Measurements from ENCODE around the gene ATP10D.

The ATP10D gene

DNA sequence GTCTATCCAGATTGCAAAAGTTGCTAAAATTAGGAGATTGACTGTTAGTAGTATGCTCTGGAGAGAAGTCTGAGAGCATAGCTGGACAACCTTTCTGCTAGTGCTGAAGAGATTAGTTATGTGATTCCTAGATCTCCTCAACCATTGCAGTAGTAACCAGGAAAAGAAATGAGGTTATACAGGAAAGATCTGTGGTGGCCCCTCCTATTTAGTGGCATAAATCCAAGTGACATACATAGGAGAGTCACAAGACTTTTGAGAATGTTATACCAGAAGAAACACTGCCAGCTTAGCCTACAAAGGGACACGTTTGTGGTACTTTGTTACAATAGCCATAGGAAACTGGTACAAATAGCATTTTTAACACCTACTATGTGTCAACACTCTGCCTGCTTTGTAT lies 105.2 kb downstream of the ATP10D start:
- DNase-seq (ENCODE audit: low read depth in 2 of 2) = no peak

DNA sequence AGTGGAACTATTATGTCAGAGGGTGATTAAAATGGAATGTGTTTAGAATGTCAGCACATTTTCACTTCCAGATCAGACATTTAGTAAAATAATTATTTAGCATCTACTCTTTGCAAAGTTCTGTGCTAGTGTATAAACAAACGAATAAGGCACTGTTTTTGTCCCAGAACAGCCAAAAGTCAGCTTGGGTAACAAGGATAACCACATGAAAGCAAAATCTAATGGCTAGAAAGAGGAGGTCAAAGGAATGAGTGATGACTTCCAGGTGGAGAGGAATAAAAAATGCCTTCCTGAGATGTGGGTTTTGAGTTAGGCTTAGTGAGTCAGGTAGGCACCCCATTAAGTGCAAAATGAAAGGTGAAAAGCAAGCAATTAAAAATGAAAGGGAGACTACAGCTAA lies 112.6 kb downstream of the ATP10D start:
- DNase-seq (ENCODE audit: low read depth in 2 of 2) = no peak

DNA sequence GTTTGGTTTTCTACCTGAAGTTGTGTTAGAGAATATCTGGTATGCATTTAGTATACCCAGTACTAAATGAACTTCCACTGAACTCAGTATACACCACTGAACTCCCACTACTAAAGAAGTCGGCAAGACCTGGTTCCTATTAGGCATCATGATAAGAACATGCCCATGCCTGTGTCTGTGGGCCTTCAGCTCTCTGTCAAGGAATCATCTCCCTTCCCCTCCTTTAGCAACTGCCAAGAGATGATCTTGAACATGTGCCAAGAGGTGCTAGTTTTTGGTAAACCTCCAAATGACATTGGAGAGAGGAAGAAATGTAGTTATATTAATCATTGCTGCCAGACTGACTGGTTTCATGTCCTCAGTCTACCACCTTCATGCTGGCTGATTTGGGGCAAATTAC lies 113.2 kb downstream of the ATP10D start:
- no peak for DNase-seq (ENCODE audit: low read depth in 2 of 2)

DNA sequence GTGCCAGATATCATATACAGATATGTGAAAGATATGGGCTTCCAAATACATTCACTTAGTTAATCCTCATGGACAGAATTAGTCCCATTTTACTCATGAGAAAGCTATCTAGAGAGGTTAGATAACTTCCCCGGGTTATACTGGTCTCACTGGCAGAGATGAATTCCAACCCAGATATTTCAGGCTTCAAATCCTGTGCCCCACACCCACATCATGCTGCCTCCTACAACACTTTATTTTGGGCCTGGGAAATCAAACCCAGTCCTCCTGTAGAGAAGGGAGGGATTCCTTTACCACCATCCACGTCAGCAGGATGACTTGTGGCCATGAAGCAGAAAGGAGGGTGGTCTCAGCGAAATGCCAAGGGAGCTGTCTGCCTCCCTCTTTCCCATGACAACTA lies 113.8 kb downstream of the ATP10D start:
- no peak for DNase-seq (ENCODE audit: low read depth in 2 of 2)

DNA sequence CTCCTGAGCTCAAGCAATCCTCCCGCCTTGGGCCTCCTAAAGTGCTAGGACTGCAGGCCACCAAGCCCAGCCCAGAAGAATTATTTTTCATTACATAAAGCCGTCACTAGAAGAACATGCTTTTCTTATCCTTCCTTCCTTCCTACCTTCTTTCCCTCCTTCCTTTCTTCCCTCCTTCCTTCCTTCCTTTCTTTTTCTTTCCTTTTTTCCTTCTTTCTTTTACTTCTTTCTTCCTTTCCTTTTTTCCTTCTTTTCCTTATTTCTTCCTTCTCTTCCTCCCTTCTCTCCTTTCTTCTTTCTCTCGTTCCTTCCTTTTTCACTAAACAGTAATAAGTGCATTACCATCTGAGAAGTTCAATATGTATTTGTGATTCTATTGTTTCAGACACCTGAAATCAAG lies 121.4 kb downstream of the ATP10D start:
- DNase-seq (ENCODE audit: low read depth in 2 of 2) = no peak

DNA sequence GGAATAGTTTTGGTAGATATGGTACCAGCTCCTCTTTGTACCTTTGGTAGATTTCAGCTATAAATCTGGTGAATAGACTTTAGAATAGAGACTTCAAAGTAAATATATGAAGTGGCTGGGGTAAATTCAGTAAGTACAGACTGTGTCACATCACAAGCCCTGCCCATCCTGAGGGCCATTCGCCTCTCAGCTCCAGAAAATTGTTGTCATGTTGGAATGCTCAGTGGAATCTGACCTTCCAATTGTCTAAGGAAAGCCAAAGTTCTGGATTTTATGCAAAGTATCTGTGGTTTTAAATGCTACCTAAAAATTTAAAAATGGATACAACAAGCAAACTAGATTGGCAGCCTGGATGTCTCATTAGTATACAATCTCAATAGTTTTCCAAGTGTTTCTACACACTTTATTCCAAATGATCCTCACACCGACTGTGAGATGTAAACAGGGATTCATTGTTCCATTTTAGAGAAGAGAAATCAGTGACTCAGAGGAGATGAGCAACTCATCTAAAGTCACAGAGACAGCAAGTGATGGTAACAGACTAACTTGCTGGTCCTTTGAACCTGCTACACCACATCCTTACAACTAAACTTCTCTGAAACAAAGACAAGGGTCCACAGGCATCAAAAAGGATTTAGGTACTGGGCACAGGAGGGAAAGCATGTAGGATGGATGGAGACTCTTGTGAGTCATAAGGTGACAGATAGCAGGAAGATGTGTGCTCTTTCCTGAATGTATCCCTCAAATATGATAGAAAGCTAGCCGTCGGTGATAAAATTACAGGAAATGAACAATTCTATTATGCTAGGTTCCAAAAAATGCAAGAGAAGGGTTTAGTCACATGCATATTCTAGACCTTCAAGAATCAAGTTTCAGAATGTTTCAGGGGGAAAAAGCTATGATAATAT lies 127.3 kb downstream of the ATP10D start:
- no peak for DNase-seq (ENCODE audit: low read depth in 2 of 2)

DNA sequence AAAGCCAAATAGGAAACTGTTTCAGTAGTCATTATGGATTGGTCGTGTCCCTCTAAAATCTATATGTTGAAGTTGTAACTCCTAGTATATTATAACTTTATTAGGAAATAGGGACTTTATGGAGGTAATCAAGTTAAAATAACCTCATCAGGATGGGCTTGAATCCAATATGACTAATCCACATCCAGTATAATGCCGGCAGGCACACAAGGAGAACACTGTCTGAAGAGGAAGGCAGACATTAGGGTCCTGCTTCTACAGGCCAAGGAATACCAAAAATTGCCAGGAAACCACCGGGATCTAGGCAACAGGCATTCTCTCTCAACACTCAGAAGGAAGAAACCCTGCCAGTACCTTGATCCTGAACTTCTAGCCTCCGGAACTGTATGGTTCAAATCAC lies 130.3 kb downstream of the ATP10D start:
- no peak for DNase-seq (ENCODE audit: low read depth in 2 of 2)

DNA sequence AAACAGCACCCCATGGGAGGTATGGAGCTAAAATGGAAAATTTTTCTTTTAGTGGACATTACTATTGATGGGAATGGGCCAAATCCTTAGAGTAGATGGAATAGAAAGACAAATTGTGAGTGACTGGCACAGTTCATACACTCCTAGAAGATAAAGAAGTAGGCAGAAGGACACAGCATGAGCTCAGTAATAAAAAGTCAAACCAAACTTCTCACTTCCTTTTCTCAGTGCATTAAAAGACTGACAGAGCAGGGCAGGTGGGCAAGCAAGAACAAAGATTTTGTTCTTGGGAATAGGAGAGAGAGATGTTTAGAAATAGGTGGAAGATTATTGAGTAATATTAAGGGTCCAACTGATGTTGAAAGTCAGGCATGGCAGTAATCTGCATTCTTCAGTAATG lies 132.5 kb downstream of the ATP10D start:
- DNase-seq (ENCODE audit: low read depth in 2 of 2) = no peak

DNA sequence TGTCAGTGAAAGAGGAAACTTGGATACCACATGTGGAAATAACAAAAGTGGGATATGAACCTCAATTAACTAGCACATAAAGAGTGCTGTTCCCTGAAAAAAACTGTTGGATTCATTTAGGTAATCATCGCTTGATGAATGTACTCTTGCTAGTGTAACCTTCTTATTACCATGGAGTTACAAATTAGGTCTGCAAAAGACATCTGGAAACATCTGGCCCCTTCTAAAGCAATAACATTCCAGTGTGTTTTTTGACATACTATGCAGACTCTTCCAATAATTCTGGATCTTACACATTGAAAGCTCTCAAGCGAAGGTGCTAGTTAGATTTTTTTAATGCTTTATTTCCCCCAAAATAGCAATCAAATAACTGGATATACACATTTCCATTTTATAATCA lies 134.6 kb downstream of the ATP10D start:
- DNase-seq (ENCODE audit: low read depth in 2 of 2) = no peak

DNA sequence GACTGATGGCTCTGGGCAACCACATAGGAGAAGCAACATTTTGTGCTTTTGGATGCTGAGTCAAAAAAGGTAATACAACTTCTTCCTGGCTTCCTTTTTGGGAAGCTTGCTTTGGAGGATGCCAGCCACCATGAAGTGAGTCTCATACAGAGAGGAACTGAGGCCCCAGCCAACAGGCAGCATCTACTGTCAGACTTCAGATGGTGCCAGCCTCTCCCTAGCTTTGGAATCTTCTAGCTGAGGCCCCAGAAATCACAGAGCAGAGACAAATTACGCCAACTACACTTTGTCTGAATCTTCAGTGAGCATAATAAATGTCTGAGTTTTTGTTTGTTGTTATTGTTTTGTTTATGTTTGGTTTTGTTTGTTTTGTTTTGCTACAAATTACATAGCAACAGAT lies 136.1 kb downstream of the ATP10D start:
- no peak for DNase-seq (ENCODE audit: low read depth in 2 of 2)

DNA sequence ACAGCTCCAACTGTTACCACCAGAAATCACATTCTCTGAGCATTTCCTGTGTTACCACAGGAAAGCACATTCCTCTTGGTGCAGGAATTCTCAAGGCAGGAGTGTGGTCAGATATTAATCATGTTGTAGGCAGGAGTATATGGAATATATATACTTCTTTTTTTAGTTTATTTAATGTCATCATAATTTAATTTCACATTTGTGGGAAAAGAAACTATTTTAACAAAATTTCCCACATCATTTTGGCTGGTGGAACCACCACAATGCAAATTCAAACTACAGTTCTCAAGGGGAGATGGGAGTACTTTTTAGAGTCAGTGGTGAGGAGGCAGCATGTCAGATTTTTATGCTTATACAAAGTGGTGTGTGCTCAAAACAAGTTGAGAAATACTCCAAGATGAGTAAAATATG lies 139.0 kb downstream of the ATP10D start:
- no peak for DNase-seq (ENCODE audit: low read depth in 2 of 2)

DNA sequence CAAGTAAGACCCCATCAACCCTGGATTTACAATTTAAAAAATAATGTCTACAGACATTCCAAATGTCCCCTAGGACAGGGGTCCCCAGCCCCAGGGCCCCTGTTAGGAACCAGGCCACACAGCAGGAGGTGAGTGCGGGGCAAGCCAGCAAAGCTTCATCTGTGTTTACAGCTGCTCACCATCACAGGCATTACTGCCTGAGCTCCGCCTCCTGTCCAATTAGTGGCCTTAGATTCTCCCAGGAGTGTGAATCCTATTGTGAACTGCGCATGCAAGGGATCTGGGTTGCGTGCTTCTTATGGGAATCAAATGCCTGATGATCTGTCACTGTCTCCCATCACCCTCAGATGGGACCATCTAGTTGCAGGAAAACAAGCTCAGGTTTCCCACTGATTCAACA lies 146.1 kb downstream of the ATP10D start:
- DNase-seq (ENCODE audit: low read depth in 2 of 2) = no peak

DNA sequence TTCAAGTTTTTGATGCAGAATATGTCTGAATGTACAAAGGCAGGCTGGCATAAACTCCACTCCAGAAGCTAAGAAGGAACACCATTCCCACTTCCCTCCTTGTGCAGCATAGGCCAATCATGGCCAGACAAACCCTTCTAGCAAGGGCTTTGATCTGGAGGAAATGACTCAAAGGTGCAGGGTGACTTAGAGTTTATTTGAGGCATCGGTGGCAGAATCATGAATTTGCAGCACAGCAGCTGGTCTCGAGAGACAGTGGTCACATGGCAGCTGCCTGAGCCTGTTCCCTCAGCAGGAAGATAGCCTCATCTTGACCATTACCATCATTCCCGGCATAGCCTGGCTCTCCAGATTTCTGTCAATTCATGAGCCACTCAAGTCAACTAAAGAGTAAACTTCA lies 154.5 kb downstream of the ATP10D start:
- no peak for DNase-seq (ENCODE audit: low read depth in 2 of 2)

DNA sequence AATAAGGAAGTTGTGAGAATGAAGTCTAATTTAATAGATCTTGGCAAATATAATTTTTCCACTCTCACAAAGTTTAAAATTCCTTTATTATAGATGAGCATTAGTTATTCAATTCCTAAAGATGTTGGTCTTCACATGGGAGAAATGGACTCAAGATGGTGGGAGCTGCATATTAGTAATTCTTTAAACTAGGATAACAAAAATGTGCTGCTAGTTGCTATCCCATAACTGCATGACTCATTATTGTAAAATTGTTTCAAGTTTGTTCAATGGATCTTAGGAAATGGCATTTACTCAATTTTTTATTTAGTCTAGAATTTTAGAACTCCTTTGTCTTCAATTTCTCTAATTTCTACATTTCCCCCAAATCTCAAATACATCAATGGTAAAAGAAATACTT lies 155.8 kb downstream of the ATP10D start:
- DNase-seq (ENCODE audit: low read depth in 2 of 2) = no peak

DNA sequence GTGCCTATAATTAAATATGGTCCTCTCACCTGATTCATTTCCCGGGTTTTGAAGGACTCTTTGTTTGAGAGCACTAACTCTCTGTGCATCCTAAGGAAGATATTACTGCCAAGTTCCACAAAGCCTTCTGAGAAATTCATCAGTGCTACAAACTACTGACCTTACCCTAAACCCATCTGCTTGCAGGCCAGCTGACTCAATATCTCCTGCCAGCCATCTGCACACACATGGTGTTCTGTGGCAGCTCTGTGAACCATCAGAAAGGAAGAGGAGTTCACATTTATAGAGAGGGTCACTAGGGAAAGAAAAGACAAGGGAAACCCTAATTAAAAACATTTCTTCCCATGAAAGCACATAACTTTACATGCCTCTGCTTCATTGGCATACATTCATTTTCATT lies 156.7 kb downstream of the ATP10D start:
- no peak for DNase-seq (ENCODE audit: low read depth in 2 of 2)

DNA sequence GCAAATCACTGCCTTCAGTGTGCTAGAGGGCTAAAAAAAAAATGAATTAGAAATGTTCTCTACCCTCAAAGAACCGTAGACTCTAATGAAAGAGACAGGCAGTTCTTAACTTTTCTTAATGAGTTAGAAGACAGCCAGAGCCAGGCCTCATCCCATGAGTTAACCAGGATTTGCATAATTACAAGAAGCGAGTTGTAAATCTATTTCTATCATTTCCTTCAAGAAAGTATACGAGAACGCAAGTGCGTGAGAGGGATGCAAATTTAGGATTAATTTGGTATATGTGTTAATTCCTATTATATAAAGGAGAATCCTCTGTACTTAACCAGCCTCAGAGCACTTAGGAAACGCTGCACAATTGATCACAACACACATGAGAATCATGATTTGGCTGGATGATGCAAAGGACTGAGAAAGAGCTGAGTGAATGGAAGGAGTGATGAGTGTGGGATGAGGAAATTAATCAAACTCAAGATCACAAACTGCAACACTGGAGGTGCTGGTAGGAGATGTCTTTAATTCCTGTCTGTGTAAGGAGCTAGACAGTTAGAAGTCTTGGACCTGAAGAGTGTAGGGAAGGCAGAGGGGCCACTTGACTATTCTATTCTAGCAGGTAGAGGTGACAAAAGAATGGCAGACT lies 157.2 kb downstream of the ATP10D start:
- no peak for DNase-seq (ENCODE audit: low read depth in 2 of 2)
